ENCODE measurements around the gene SCGB2A2.

SCGB2A2 gene

DNA sequence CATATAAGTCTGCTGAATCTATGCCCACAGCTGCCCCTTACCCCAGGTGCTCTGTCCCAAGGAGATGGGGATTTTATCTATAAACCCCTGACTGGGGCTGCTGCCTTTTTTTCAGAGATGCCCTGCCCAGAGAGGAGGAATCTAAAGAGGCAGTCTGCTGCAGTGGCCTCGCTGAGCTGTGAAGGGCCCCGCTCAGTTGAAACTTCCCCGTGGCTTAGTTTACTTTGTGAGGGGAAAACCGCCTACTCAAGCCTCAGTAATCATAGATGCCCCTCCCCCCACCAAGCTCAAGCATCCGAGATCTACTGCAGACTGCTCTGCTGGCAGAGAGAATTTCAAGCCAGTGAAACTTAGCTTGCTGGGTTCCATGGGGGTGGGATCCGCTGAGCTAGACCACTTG, 36.3 kb downstream of the SCGB2A2 start:
- no peak for DNase-seq

DNA sequence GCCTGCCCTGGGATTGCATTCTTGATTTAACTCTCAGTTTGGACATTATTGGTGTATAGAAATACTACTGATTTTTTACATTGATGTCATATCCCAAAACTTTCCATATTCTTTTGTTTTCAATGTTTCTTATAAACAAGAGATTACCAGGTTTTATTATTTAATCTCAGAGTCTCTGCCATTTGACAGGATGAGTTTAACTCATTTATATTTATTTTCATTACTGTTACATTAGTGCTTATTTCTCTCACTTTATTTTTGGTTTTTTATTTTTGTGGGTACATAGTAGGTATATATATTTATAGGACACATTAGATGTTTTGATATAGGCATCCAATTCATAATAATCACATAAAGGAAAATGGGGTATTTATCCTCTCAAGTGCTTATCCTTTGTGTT, 38.0 kb downstream of the SCGB2A2 start:
- no peak for DNase-seq

- DNase-seq = no peak
Observed at GRCh38 chr11:62309991-62310390, 40.0 kb downstream of the SCGB2A2 start.

DNA sequence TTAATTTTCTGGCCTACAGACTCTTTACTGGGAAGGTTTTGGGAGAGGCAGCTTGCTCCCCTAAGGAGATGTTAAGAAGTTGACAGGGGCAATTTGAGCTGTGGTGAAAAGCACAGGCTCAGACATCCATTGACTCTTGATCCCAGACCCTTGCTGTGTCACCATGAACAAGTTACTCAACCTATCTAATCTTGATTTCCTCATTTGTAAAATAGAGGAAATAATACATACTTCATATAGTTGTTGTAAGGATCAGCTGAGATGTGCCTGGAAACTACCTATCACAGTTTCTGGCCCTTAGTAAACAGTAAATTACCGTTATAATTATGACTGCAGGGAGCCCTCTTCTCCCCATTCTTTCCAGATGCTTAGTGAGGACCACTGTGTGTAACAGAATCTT, 45.5 kb downstream of the SCGB2A2 start:
- no peak for DNase-seq

DNA sequence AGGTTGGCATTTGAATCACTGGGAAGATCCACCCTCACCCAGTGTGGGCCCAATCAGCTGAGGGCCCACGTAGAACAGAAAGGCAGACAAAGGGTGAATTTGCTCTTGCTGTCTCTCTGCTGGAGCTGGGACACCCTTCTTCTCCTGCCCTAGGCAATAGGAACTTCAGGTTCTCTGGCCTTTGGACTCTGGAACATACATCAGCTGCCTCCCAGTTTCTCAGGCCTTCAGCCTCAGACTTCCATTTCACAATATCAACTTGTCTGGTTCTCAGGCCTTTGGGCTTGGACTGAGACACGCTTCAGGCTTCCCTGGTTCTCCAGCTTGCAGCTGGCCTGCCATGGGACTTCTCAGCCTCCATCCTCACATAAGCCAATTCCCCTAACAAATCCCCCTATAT, 52.6 kb downstream of the SCGB2A2 start:
- no peak for DNase-seq
